Measurements from ENCODE around the gene ATP5PB.

ATP5PB gene

DNA sequence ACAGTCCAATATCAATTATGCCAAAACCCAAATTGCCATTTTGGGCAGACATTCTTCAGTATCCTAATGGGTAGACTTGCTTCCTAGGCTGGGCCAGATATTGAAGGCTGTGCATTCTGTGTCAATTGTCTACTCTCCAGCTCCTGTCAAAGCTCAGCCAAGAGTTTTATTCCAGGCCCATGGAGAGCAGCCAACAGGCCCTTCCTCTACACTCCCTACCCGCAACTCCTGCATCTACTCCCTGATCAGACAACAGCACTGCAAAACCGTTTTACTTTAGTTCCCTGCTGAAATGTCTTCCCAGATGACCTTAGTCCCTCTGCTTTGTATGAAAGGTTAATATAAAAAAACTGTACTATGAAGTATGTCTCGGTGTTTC lies 60.7 kb downstream of the ATP5PB start:
- no peak for DNase-seq

DNA sequence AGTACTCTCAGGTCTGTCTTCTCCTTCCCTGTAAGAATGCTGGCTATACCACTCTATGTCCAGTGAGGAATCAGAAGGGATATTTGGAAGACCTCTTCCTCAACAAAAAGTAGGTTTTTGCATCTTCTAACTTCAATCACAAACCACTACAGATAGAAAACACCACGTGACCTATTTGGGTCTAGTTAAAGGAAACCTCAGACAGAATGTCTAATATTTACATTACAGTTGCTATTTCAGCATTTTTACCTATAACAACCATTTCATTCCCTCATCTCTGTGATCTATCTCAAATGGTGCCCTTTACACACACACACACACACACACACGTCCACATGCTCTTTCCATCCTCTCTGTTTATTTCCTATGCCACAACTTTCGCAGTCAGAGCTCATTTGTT lies 62.1 kb downstream of the ATP5PB start:
- no peak for DNase-seq

Measured in fibroblast of skin of right biceps (primary cell).